ENCODE results near the gene ATAD5. TPM values are rescaled to one million over a fixed set of nuclear protein-coding genes. Genes with fewer than 3 reads are reported as not detected.

Gene ATAD5
- total RNA-seq, 1 experiment from 2014 or later, result 18.4 TPM

DNA sequence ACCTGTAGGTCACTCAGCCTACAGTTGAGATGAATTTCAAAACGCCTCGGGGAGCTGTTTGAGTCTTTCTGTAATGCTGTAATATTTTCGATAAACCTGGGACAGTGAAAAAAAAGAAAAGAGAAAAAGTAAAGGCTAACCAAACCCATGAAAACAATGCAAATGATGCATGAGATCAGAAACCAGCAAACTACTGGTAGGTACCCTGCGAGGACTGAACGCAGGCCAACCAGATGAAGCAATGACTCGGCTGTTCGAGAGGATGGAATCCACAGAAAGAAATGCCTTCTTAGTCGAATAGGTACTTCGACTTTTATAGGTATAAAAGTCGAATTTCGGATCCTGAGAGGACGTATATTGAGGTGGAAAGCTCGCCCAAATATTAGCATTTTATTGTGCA is 509 bp upstream of the ATAD5 start:
- H3K27ac Mint-ChIP-seq (ENCODE audit: unreplicated experiment), result peak overlapping the region; percentile 93
- TF ChIP-seq, protein P1, sequence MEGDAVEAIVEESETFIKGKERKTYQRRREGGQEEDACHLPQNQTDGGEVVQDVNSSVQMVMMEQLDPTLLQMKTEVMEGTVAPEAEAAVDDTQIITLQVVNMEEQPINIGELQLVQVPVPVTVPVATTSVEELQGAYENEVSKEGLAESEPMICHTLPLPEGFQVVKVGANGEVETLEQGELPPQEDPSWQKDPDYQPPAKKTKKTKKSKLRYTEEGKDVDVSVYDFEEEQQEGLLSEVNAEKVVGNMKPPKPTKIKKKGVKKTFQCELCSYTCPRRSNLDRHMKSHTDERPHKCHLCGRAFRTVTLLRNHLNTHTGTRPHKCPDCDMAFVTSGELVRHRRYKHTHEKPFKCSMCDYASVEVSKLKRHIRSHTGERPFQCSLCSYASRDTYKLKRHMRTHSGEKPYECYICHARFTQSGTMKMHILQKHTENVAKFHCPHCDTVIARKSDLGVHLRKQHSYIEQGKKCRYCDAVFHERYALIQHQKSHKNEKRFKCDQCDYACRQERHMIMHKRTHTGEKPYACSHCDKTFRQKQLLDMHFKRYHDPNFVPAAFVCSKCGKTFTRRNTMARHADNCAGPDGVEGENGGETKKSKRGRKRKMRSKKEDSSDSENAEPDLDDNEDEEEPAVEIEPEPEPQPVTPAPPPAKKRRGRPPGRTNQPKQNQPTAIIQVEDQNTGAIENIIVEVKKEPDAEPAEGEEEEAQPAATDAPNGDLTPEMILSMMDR (IDR thresholded peaks at IDR 0.05; ENCODE audit: unreplicated experiment), result no peak
- H3K36me3 Mint-ChIP-seq (ENCODE audit: insufficient read depth, unreplicated experiment), result peaks cover 29% of the 10 kb centered on the region
- BruUV-seq (replicated peaks), result TSS peak; percentile 49
- intact Hi-C loops (cut with micrococcal nuclease; ENCODE audit: unreplicated experiment), result no loop called here
- CTCF ChIA-PET, result interaction anchor here (0.8 kb wide), 1 partner anchor 10 kb away, joined by 3 read pairs; no protein-coding TSS in a partner anchor
- H3K4me1 Mint-ChIP-seq (ENCODE audit: low read depth, unreplicated experiment), result peaks cover 16% of the 10 kb centered on the region
- no peaks in the 10 kb centered on the region for H3K27me3 Mint-ChIP-seq (ENCODE audit: unreplicated experiment)
- H3K4me3 Mint-ChIP-seq (ENCODE audit: low read depth, unreplicated experiment), result peak overlapping the region; percentile 100
- H3K9me3 Mint-ChIP-seq (ENCODE audit: low read depth, unreplicated experiment), result no peaks in the 10 kb centered on the region
- no peak for DNase-seq

DNA sequence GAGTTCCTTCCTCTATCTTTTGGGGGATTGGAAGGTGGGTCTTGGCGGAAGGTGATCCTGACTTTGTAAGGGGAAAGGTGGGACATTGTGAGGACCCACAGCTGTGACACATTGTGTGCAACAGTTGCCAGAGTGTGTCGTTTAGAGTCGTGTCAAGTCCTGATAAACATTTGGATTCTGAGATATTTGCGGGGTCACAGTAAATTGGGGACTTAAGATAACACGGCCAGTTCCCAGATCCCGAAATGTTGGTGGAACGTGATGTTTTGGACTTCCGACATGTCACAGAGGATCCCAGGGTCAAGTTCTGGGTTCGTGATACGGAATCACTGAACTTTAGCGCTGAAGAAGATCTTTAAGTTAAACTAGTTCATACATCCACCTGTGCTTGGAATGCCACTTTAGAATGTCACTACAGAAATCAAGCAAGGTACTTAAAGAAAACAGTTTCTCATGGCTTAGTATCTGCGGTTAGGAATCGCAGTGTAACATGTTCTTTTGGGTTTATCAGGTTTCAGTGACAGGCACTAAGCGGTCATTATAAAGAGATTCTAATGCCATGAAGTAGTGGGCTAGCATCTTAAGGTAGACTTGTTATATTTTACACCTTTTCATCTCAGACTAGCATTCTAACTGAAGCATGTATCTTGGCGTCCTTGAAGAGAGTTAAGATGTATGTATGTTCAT is 815 bp downstream of the ATAD5 start:
- Mint-ChIP-seq H3K27ac (ENCODE audit: unreplicated experiment) (peak overlapping the region; percentile 93), H3K9me3 (ENCODE audit: low read depth, unreplicated experiment) (no peaks in the 10 kb centered on the region), H3K4me1 (ENCODE audit: low read depth, unreplicated experiment) (peaks cover 16% of the 10 kb centered on the region), H3K4me3 (ENCODE audit: low read depth, unreplicated experiment) (peak overlapping the region; percentile 100), H3K27me3 (ENCODE audit: unreplicated experiment) (no peaks in the 10 kb centered on the region), H3K36me3 (ENCODE audit: insufficient read depth, unreplicated experiment) (peaks cover 29% of the 10 kb centered on the region)
- no peak for DNase-seq
- CTCF ChIA-PET, result no interaction called here
- BruUV-seq (replicated peaks), result TSS peak; percentile 53
- TF ChIP-seq, protein P1 (IDR thresholded peaks at IDR 0.05; ENCODE audit: unreplicated experiment), result no peak
- intact Hi-C loops (cut with micrococcal nuclease; ENCODE audit: unreplicated experiment), result no loop called here

DNA sequence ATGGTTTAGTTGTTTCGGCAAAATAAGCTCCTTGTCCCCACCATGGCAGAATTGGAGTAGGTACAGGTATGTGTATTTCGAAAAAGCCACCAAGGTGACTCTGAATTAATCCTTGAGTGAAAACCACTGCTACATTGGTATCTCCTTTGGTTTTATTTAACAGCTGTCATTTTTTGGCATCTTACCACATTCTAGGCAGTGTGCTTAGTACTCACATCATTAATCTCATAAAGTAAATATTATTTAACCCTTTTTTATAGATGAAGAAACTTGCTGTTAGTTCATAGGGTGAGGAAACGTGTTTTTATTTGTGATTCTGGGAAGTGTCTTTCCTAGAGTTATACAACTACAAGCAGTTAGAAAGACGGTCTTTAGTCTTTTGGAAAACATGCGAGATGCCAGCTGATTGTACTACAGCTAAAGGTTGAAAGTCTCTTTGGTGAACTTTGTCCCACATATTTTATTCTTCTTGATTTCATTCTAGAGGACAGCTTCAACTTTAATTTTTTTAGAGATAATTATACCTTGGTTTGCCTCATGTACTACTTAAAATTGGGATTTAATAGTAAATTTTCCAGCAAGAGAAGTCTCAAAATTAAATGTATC is 6.5 kb downstream of the ATAD5 start:
- Mint-ChIP-seq H3K36me3 (ENCODE audit: insufficient read depth, unreplicated experiment) (peaks cover 10% of the 10 kb centered on the region), H3K4me1 (ENCODE audit: low read depth, unreplicated experiment) (peaks cover 1% of the 10 kb centered on the region), H3K9me3 (ENCODE audit: low read depth, unreplicated experiment) (no peaks in the 10 kb centered on the region), H3K27me3 (ENCODE audit: unreplicated experiment) (no peaks in the 10 kb centered on the region), H3K4me3 (ENCODE audit: low read depth, unreplicated experiment) (no peak overlapping the region), H3K27ac (ENCODE audit: unreplicated experiment) (no peak overlapping the region)
- intact Hi-C loops (cut with micrococcal nuclease; ENCODE audit: unreplicated experiment), result no loop called here
- no TSS peak for BruUV-seq (replicated peaks)
- CTCF ChIA-PET, result no interaction called here
- no peak for DNase-seq
- TF ChIP-seq, protein P1 (IDR thresholded peaks at IDR 0.05; ENCODE audit: unreplicated experiment), result no peak

DNA sequence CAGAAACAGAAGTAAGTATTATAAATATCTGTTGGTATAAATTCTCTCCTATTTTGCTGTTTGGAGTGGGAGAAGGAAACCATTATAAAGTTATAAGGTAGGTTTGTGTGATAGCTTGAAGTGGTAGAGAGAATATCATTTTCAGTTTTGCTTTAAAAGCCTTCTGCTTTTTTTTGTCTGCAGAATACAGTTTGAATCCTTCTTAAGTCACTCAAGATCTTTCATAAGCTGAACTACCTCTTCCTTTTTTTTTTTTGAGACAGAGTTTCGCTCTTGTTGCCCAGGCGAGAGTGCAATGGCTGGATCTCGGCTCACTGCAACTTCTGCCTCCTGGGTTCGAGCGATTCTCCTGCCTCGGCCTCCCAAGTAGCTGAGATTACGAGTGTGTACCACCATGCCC is 9.0 kb downstream of the ATAD5 start:
- H3K27me3 Mint-ChIP-seq (ENCODE audit: unreplicated experiment), result no peaks in the 10 kb centered on the region
- TF ChIP-seq, protein P1 (IDR thresholded peaks at IDR 0.05; ENCODE audit: unreplicated experiment), result no peak
- H3K9me3 Mint-ChIP-seq (ENCODE audit: low read depth, unreplicated experiment), result no peaks in the 10 kb centered on the region
- DNase-seq, result no peak
- CTCF ChIA-PET, result no interaction called here
- no peak overlapping the region for H3K4me3 Mint-ChIP-seq (ENCODE audit: low read depth, unreplicated experiment)
- no TSS peak for BruUV-seq (replicated peaks)
- H3K27ac Mint-ChIP-seq (ENCODE audit: unreplicated experiment), result no peak overlapping the region
- no peaks in the 10 kb centered on the region for H3K4me1 Mint-ChIP-seq (ENCODE audit: low read depth, unreplicated experiment)
- intact Hi-C loops (cut with micrococcal nuclease; ENCODE audit: unreplicated experiment), result no loop called here
- H3K36me3 Mint-ChIP-seq (ENCODE audit: insufficient read depth, unreplicated experiment), result peaks cover 12% of the 10 kb centered on the region
